ENCODE measurements around the gene THAP4. TPM values are rescaled to one million over a fixed set of nuclear protein-coding genes. Genes with fewer than 3 reads are reported as not detected.

THAP4 gene
- total and polyA plus RNA-seq, 2 of the 13 experiments (the other 11 are each of a cell fraction or from before 2014, with no cell fraction given) = 59.7 to 75.7 TPM

DNA sequence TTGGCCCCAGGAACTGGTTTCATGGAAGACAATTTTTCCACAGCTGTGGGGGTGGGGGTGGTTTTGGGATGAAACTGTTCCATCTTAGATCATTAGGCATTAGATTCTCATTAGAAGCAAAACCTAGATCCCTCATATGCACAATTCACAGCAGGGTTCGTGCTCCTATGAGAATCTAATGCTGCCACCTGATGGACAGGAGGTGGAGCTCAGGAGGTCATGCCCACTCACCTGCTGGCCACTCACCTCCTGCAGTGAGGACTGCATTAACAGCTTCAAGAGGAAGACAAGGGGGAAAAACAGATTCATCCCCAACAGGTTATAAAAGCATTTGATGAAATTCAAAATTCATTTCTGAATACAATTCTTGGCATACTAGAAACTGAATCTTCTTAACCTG, 38.5 kb downstream of the THAP4 start:
- in situ Hi-C loops (cut with HindIII; ENCODE audit: extremely low pct_ligation_motif_present, low pct_unique_long_range_greater_than_20kb) = no loop called here
- FAIRE-seq (peak; percentile 74), ATAC-seq (peak; percentile 72), DNase-seq (ENCODE audit: low spot score) (peak; percentile 45)
- no peaks in the 10 kb centered on the region for H3K4me1 ChIP-seq (ENCODE audit: insufficient read depth, low read length)
- ChIA-PET CTCF (ENCODE audit: low intra/inter-chr PET ratio, low total read pairs) (no interaction called here), POLR2A (interaction anchor here (0.8 to 3.0 kb wide), 2 partner anchors 9 to 12 kb away, joined by 3 to 10 read pairs; no protein-coding TSS in a partner anchor)
- no peaks in the 10 kb centered on the region for H3K9me3 ChIP-seq (ENCODE audit: low read length)
- BruUV-seq (replicated peaks) = no TSS peak
- no peak overlapping the region for H3K4me2 ChIP-seq (ENCODE audit: low read depth, low read length)
- no peak overlapping the region for H3K4me3 ChIP-seq (replicated peaks in 1 of 3; ENCODE audit: insufficient read depth in 1 of 3, low read depth in 2 of 3, low read length in 3 of 3)
- no peaks in the 10 kb centered on the region for H3K79me2 ChIP-seq (ENCODE audit: insufficient read depth, low read length)
- intact Hi-C loops (cut with micrococcal nuclease; ENCODE audit: unreplicated experiment) = loop anchor here (1.0 to 5.0 kb wide), 2 partner anchors 46 to 90 kb away; partner anchors contain the start of gene STK25
- no peaks in the 10 kb centered on the region for H4K20me1 ChIP-seq (ENCODE audit: insufficient read depth, low read length)
- H3K9ac ChIP-seq (ENCODE audit: insufficient read depth, low read depth, low read length) = no peak overlapping the region
- H3K27ac ChIP-seq (ENCODE audit: extremely low read length, insufficient read depth, low read length) = no peak overlapping the region
- WGBS (ENCODE audit: low lambda C conversion rate) = 93% methylated on average over 1 of the region's 1 CpG
- peaks cover 28 to 76% of the 10 kb centered on the region in 2 experiments for H3K36me3 ChIP-seq (replicated peaks in 1 of 2; ENCODE audit: control insufficient read depth in 1 of 2, insufficient read depth in 2 of 2, low read length in 2 of 2)
- H2AFZ ChIP-seq (ENCODE audit: low read length) = no peak overlapping the region
- no peaks in the 10 kb centered on the region for H3K27me3 ChIP-seq (ENCODE audit: control insufficient read depth in 1 of 2, insufficient read depth in 2 of 2, low read length in 2 of 2)
- TF ChIP-seq ZKSCAN5 (CRISPR knock-in tag; IDR thresholded peaks at IDR 0.05) = peak; percentile 76; the same call in 1 of the 2 replicates
- TF ChIP-seq ZNF562 (CRISPR knock-in tag; IDR thresholded peaks at IDR 0.05; ENCODE audit: borderline replicate concordance) = no peak
- TF ChIP-seq ZFP41 (CRISPR knock-in tag; IDR thresholded peaks at IDR 0.05; ENCODE audit: borderline replicate concordance) = no peak
- TF ChIP-seq STAG1 (CRISPR knock-in tag; IDR thresholded peaks at IDR 0.05) = peak; percentile 79
- TF ChIP-seq, protein P1, sequence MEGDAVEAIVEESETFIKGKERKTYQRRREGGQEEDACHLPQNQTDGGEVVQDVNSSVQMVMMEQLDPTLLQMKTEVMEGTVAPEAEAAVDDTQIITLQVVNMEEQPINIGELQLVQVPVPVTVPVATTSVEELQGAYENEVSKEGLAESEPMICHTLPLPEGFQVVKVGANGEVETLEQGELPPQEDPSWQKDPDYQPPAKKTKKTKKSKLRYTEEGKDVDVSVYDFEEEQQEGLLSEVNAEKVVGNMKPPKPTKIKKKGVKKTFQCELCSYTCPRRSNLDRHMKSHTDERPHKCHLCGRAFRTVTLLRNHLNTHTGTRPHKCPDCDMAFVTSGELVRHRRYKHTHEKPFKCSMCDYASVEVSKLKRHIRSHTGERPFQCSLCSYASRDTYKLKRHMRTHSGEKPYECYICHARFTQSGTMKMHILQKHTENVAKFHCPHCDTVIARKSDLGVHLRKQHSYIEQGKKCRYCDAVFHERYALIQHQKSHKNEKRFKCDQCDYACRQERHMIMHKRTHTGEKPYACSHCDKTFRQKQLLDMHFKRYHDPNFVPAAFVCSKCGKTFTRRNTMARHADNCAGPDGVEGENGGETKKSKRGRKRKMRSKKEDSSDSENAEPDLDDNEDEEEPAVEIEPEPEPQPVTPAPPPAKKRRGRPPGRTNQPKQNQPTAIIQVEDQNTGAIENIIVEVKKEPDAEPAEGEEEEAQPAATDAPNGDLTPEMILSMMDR (CRISPR knock-in tag; IDR thresholded peaks at IDR 0.05) = peak; percentile 80
- peak; percentile 46; the same call in 1 of the 2 replicates for TF ChIP-seq SMC3 (IDR thresholded peaks at IDR 0.05; ENCODE audit: low read length)

DNA sequence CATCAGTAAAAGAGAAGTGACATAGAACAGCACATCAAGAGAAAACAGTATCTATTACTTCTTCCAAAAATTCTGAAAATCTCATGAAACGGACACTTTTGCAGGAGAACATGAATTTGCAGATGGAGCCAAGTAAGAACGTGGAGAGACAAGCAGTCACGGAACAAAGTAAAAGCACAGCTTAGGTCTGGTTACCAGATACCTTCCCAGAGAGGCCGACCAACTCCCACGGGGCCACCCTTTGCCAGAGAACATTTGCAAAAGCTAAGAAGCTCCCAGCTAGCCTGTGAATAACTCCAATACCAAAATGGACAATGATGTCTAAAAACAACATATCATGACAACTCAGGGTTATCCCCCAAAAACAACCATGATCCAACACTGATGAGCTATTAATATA, 38.9 kb downstream of the THAP4 start:
- no peak overlapping the region for H3K27ac ChIP-seq (ENCODE audit: extremely low read length, insufficient read depth, low read length)
- FAIRE-seq (peak; percentile 30), ATAC-seq (no peak), DNase-seq (ENCODE audit: low spot score) (no peak)
- 72% methylated on average over 5 of the region's 5 CpGs for WGBS (ENCODE audit: low lambda C conversion rate)
- no peaks in the 10 kb centered on the region for H3K27me3 ChIP-seq (ENCODE audit: control insufficient read depth in 1 of 2, insufficient read depth in 2 of 2, low read length in 2 of 2)
- no peaks in the 10 kb centered on the region for H3K9me3 ChIP-seq (ENCODE audit: low read length)
- no peaks in the 10 kb centered on the region for H4K20me1 ChIP-seq (ENCODE audit: insufficient read depth, low read length)
- no peaks in the 10 kb centered on the region for H3K79me2 ChIP-seq (ENCODE audit: insufficient read depth, low read length)
- no peak overlapping the region for H3K4me2 ChIP-seq (ENCODE audit: low read depth, low read length)
- H3K4me3 ChIP-seq (replicated peaks in 1 of 3; ENCODE audit: insufficient read depth in 1 of 3, low read depth in 2 of 3, low read length in 3 of 3) = no peak overlapping the region
- H3K4me1 ChIP-seq (ENCODE audit: insufficient read depth, low read length) = no peaks in the 10 kb centered on the region
- in situ Hi-C loops (cut with HindIII; ENCODE audit: extremely low pct_ligation_motif_present, low pct_unique_long_range_greater_than_20kb) = no loop called here
- POLR2A ChIA-PET = interaction anchor here (0.8 to 3.0 kb wide), 2 partner anchors 8 to 12 kb away, joined by 3 to 10 read pairs; no protein-coding TSS in a partner anchor
- intact Hi-C loops (cut with micrococcal nuclease; ENCODE audit: unreplicated experiment) = loop anchor here (1.0 to 5.0 kb wide), 2 partner anchors 46 to 90 kb away; partner anchors contain the start of gene STK25
- no TSS peak for BruUV-seq (replicated peaks)
- H3K9ac ChIP-seq (ENCODE audit: insufficient read depth, low read depth, low read length) = no peak overlapping the region
- no peak overlapping the region for H2AFZ ChIP-seq (ENCODE audit: low read length)
- peaks cover 29 to 74% of the 10 kb centered on the region in 2 experiments for H3K36me3 ChIP-seq (replicated peaks in 1 of 2; ENCODE audit: control insufficient read depth in 1 of 2, insufficient read depth in 2 of 2, low read length in 2 of 2)
- CTCF ChIA-PET (ENCODE audit: low intra/inter-chr PET ratio, low total read pairs) = no interaction called here
- TF ChIP-seq TCF7 (IDR thresholded peaks at IDR 0.05; ENCODE audit: low read depth) (no peak), KDM6A (CRISPR knock-in tag; IDR thresholded peaks at IDR 0.05; ENCODE audit: low read depth) (no peak), POGZ (CRISPR knock-in tag; IDR thresholded peaks at IDR 0.05) (no peak), ZNF143 (CRISPR knock-in tag; IDR thresholded peaks at IDR 0.05) (no peak)
- TF ChIP-seq, protein P2, sequence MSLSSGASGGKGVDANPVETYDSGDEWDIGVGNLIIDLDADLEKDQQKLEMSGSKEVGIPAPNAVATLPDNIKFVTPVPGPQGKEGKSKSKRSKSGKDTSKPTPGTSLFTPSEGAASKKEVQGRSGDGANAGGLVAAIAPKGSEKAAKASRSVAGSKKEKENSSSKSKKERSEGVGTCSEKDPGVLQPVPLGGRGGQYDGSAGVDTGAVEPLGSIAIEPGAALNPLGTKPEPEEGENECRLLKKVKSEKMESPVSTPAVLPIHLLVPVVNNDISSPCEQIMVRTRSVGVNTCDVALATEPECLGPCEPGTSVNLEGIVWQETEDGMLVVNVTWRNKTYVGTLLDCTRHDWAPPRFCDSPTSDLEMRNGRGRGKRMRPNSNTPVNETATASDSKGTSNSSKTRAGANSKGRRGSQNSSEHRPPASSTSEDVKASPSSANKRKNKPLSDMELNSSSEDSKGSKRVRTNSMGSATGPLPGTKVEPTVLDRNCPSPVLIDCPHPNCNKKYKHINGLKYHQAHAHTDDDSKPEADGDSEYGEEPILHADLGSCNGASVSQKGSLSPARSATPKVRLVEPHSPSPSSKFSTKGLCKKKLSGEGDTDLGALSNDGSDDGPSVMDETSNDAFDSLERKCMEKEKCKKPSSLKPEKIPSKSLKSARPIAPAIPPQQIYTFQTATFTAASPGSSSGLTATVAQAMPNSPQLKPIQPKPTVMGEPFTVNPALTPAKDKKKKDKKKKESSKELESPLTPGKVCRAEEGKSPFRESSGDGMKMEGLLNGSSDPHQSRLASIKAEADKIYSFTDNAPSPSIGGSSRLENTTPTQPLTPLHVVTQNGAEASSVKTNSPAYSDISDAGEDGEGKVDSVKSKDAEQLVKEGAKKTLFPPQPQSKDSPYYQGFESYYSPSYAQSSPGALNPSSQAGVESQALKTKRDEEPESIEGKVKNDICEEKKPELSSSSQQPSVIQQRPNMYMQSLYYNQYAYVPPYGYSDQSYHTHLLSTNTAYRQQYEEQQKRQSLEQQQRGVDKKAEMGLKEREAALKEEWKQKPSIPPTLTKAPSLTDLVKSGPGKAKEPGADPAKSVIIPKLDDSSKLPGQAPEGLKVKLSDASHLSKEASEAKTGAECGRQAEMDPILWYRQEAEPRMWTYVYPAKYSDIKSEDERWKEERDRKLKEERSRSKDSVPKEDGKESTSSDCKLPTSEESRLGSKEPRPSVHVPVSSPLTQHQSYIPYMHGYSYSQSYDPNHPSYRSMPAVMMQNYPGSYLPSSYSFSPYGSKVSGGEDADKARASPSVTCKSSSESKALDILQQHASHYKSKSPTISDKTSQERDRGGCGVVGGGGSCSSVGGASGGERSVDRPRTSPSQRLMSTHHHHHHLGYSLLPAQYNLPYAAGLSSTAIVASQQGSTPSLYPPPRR (CRISPR knock-in tag; IDR thresholded peaks at IDR 0.05; ENCODE audit: borderline replicate concordance) = no peak
